Stimulated activated CD4-positive, alpha-beta T cell treated with anti-CD3 and anti-CD28 coated beads, Interleukin-12 subunit alpha, Interleukin-12 subunit beta, amount 100 ng/mL, for 4 hours (primary cell): Measurements from ENCODE around the gene KARS1.

Experiments
- DNase-seq: peaks from one replicate; pipeline ENCODE4 v3.0.0-alpha.2; 2020

Gene KARS1

DNA sequence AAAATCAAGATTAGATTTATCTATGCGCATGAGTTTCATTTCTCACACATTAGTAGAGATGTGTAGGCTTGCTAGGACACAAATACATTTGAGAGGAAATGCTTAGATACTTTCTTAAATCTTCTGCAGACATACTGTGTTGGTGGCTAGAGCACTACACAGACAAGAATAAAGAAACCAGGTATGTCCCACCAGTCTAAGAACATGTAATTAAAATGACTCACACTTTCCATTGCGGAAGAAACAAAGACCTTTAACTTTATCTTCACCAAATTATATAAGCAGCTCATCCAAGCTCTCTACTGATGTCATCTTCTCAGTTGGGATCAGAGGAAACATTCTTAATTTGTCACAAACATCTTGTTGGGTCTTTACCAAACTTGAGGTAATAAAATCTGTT, 68.7 kb downstream of the KARS1 start:
- DNase-seq: no peak

DNA sequence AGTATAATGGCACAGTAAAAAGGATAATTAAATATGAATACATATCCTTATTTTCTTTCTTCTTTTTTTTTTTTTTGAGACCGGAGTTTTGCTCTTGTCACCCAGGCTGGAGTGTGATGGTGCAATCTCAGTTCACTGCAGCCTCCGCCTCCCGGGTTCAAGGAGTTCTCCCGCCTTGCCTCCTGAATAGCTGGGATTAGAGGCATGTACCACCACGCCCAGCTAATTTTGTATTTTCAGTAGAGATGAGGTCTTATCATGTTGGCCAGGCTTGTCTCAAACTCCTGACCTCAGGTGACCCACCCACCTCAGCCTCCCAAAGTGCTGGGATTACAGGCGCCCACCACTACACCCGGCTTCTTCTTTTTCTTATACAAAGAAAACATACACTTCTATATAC, 69.3 kb downstream of the KARS1 start:
- DNase-seq: no peak
